Gastroesophageal sphincter (tissue), 4 donors: ENCODE results near the gene ACTN2. TPM values are rescaled to one million over a fixed set of nuclear protein-coding genes. Genes with fewer than 3 reads are reported as not detected.

Source experiments
- ATAC-seq: fragments of 150-250 bp; one replicate; pipeline ENCODE4 v1.9.1; 2016; ENCODE audit warnings: mild to moderate bottlenecking, moderate library complexity
- H3K27ac ChIP-seq, 4 donors: fragments of 200-600 bp; sonication (generic) in 3 of 4; 1 replicate in 3 of 4; 2 replicates in 1 of 4; pipeline ENCODE4 v1.5.1; 2016 to 2019
- H3K27me3 ChIP-seq: fragments of 200-600 bp; sonication (generic); one replicate; pipeline ENCODE4 v1.5.1; 2019
- H3K36me3 ChIP-seq, 2 donors: fragments of 200-600 bp; sonication (generic); one replicate each; pipeline ENCODE4 v1.5.1; 2019; ENCODE audit warnings: control low read depth in 1 of 2
- H3K4me1 ChIP-seq, 3 donors: fragments of 200-600 bp; sonication (generic); 1 replicate in 2 of 3; 2 replicates in 1 of 3; pipeline ENCODE4 v1.5.1; 2016 to 2019; ENCODE audit warnings: control low read depth in 2 of 3
- H3K4me3 ChIP-seq, 2 donors: fragments of 200-600 bp; sonication (generic); one replicate each; pipeline ENCODE4 v1.5.1; 2019; ENCODE audit warnings: mild to moderate bottlenecking in 1 of 2, moderate library complexity in 1 of 2
- H3K9me3 ChIP-seq, 3 donors: fragments of 200-600 bp; sonication (generic); one replicate each; pipeline ENCODE4 v1.5.1; 2017 to 2019; ENCODE audit warnings: control low read depth in 2 of 3
- CTCF ChIP-seq, 4 experiments: fragments of 200-600 bp in 2 of 4; fragments of 450-650 bp in 2 of 4; sonication (generic) in 1 of 4; IDR thresholded peaks; one replicate each; pipeline ENCODE4 v1.5.1; 2017 to 2019; ENCODE audit warnings: antibody characterized with exemption in 4 of 4, mild to moderate bottlenecking in 2 of 4, moderate library complexity in 2 of 4
- EP300 ChIP-seq: sonication (generic); formaldehyde crosslinking; IDR thresholded peaks from one replicate; pipeline ENCODE4 v1.6.1; 2017; ENCODE audit warnings: antibody characterized with exemption, mild to moderate bottlenecking
- POLR2A ChIP-seq, 2 donors: fragments of 450-650 bp; IDR thresholded peaks; one replicate each; pipeline ENCODE4 v1.6.1; 2017; ENCODE audit warnings: antibody characterized with exemption in 2 of 2, mild to moderate bottlenecking in 2 of 2, moderate library complexity in 1 of 2
- POLR2AphosphoS5 ChIP-seq: sonication (generic); formaldehyde crosslinking; IDR thresholded peaks from one replicate; pipeline ENCODE4 v1.6.1; 2017; ENCODE audit warnings: antibody characterized with exemption
- WGBS, 2 donors: methylation state at CpG; one replicate each; pipeline ENCODE4 v1.1.5; 2018; ENCODE audit warnings: low coverage in 1 of 2; 5-methylcytosine and 5-hydroxymethylcytosine counted together
- total RNA-seq, 4 donors: library from RNA; depleted of rRNA; stranded (reverse); fragments of >200 nt; gene quantifications; one replicate each; pipeline ENCODE4 v1.1.0, GENCODE V29; 2016

Gene ACTN2
- total RNA-seq, 4 donors from 2014 or later = 5.7 to 21.3 (median 14.1) TPM

GRCh38 chr1:236716160-236716559 lies 29.9 kb downstream of the ACTN2 start:
- TF ChIP-seq CTCF (IDR thresholded peaks at IDR 0.05) (no peak), EP300 (no peak), POLR2A (IDR thresholded peaks at IDR 0.05) (no peak), POLR2AphosphoS5 (peak; percentile 65)
- Histone ChIP-seq H3K27me3 (no peaks in the 10 kb centered on the region), H3K9me3 (no peaks in the 10 kb centered on the region), H3K4me1 (peaks cover 0 to 38% (median 0%) of the 10 kb centered on the region in 3 donors), H3K36me3 (no peaks in the 10 kb centered on the region), H3K27ac (peak overlapping the region in 1 of 4 donors; percentile 39), H3K4me3 (no peak overlapping the region)
- ATAC-seq = peak; percentile 28
- WGBS, 2 donors = 0 to 7% methylated on average over 1 of the region's 1 CpG

GRCh38 chr1:236717811-236718210 lies 31.5 kb downstream of the ACTN2 start:
- H3K27me3 ChIP-seq = no peaks in the 10 kb centered on the region
- peaks cover 0 to 38% (median 0%) of the 10 kb centered on the region in 3 donors for H3K4me1 ChIP-seq
- H3K36me3 ChIP-seq = no peaks in the 10 kb centered on the region
- peak overlapping the region in 3 of 4 donors; percentile 7 to 60 (median 18) for H3K27ac ChIP-seq
- H3K9me3 ChIP-seq = no peaks in the 10 kb centered on the region
- TF ChIP-seq POLR2A (IDR thresholded peaks at IDR 0.05) (no peak), EP300 (no peak), POLR2AphosphoS5 (no peak), CTCF (IDR thresholded peaks at IDR 0.05) (no peak)
- ATAC-seq = no peak
- no peak overlapping the region for H3K4me3 ChIP-seq
- 38 to 54% methylated on average over 3 to 6 of the region's 6 CpGs for WGBS, 2 donors

- Histone ChIP-seq H3K4me3 (no peak overlapping the region), H3K27me3 (no peaks in the 10 kb centered on the region), H3K36me3 (no peaks in the 10 kb centered on the region), H3K27ac (peak overlapping the region in 2 of 4 donors; percentile 14 to 60), H3K9me3 (no peaks in the 10 kb centered on the region), H3K4me1 (peaks cover 0 to 38% (median 0%) of the 10 kb centered on the region in 3 donors)
- no peak for TF ChIP-seq EP300
- no peak for TF ChIP-seq POLR2AphosphoS5
- no peak for TF ChIP-seq POLR2A (IDR thresholded peaks at IDR 0.05)
- no peak for TF ChIP-seq CTCF (IDR thresholded peaks at IDR 0.05)
- ATAC-seq = no peak
- WGBS, 2 donors = 0 to 18% methylated on average over 2 to 3 of the region's 3 CpGs
Measured at GRCh38 chr1:236718328-236718727, 32.0 kb downstream of the ACTN2 start.

GRCh38 chr1:236720206-236720605 lies 33.9 kb downstream of the ACTN2 start:
- TF ChIP-seq EP300 (no peak), POLR2AphosphoS5 (no peak), CTCF (IDR thresholded peaks at IDR 0.05) (no peak), POLR2A (IDR thresholded peaks at IDR 0.05) (no peak)
- H3K4me3 ChIP-seq = no peak overlapping the region
- no peaks in the 10 kb centered on the region for H3K9me3 ChIP-seq
- H3K27ac ChIP-seq = no peak overlapping the region
- 47 to 58% methylated on average over 3 of the region's 3 CpGs for WGBS, 2 donors
- H3K4me1 ChIP-seq = peaks cover 0 to 38% (median 0%) of the 10 kb centered on the region in 3 donors
- no peaks in the 10 kb centered on the region for H3K27me3 ChIP-seq
- no peak for ATAC-seq
- no peaks in the 10 kb centered on the region for H3K36me3 ChIP-seq

GRCh38 chr1:236720611-236721010 lies 34.3 kb downstream of the ACTN2 start:
- ATAC-seq = no peak
- Histone ChIP-seq H3K4me1 (peaks cover 0 to 35% (median 0%) of the 10 kb centered on the region in 3 donors), H3K4me3 (no peak overlapping the region), H3K36me3 (no peaks in the 10 kb centered on the region), H3K9me3 (no peaks in the 10 kb centered on the region), H3K27ac (no peak overlapping the region), H3K27me3 (no peaks in the 10 kb centered on the region)
- TF ChIP-seq EP300 (no peak), POLR2A (IDR thresholded peaks at IDR 0.05) (no peak), POLR2AphosphoS5 (no peak), CTCF (IDR thresholded peaks at IDR 0.05) (no peak)
- 80 to 89% methylated on average over 1 of the region's 1 CpG for WGBS, 2 donors
